ENCODE measurements around the gene PGAP2. TPM values are rescaled to one million over a fixed set of nuclear protein-coding genes. Genes with fewer than 3 reads are reported as not detected.
A peak's percentile ranks its signal among the peaks of the same experiment; 100 is the strongest.

The PGAP2 gene
- total RNA-seq, 1 donor from 2014 or later: 22.7 TPM

- H3K4me1 Mint-ChIP-seq (ENCODE audit: unreplicated experiment): peaks cover 16% of the 10 kb centered on the region
- peak overlapping the region; percentile 91 for H3K27ac Mint-ChIP-seq (ENCODE audit: unreplicated experiment)
- H3K36me3 Mint-ChIP-seq (ENCODE audit: low read depth, unreplicated experiment): peaks cover 7% of the 10 kb centered on the region
- no peak for TF ChIP-seq CTCF (IDR thresholded peaks at IDR 0.05; ENCODE audit: unreplicated experiment)
- DNase-seq (ENCODE audit: low spot score): no peak
- no peaks in the 10 kb centered on the region for H3K9me3 Mint-ChIP-seq (ENCODE audit: unreplicated experiment)
- H3K4me3 Mint-ChIP-seq (ENCODE audit: unreplicated experiment): peak overlapping the region; percentile 95
- H3K27me3 Mint-ChIP-seq (ENCODE audit: unreplicated experiment): peaks cover 4% of the 10 kb centered on the region
Measured at GRCh38 chr11:3795131-3796001, 13.0 kb upstream of the PGAP2 start.

- H3K27me3 Mint-ChIP-seq (ENCODE audit: unreplicated experiment): peaks cover 4% of the 10 kb centered on the region
- H3K27ac Mint-ChIP-seq (ENCODE audit: unreplicated experiment): peak overlapping the region; percentile 91
- peaks cover 16% of the 10 kb centered on the region for H3K4me1 Mint-ChIP-seq (ENCODE audit: unreplicated experiment)
- DNase-seq (ENCODE audit: low spot score): no peak
- no peaks in the 10 kb centered on the region for H3K9me3 Mint-ChIP-seq (ENCODE audit: unreplicated experiment)
- no peak for TF ChIP-seq CTCF (IDR thresholded peaks at IDR 0.05; ENCODE audit: unreplicated experiment)
- peak overlapping the region; percentile 95 for H3K4me3 Mint-ChIP-seq (ENCODE audit: unreplicated experiment)
- peaks cover 4% of the 10 kb centered on the region for H3K36me3 Mint-ChIP-seq (ENCODE audit: low read depth, unreplicated experiment)
Measured at GRCh38 chr11:3796002-3796311, 12.4 kb upstream of the PGAP2 start.

GRCh38 chr11:3796346-3796745 is 12.0 kb upstream of the PGAP2 start:
- H3K36me3 Mint-ChIP-seq (ENCODE audit: low read depth, unreplicated experiment): peaks cover 4% of the 10 kb centered on the region
- H3K27me3 Mint-ChIP-seq (ENCODE audit: unreplicated experiment): peaks cover 4% of the 10 kb centered on the region
- peaks cover 16% of the 10 kb centered on the region for H3K4me1 Mint-ChIP-seq (ENCODE audit: unreplicated experiment)
- TF ChIP-seq CTCF (IDR thresholded peaks at IDR 0.05; ENCODE audit: unreplicated experiment): no peak
- no peaks in the 10 kb centered on the region for H3K9me3 Mint-ChIP-seq (ENCODE audit: unreplicated experiment)
- peak overlapping the region; percentile 91 for H3K27ac Mint-ChIP-seq (ENCODE audit: unreplicated experiment)
- DNase-seq (ENCODE audit: low spot score): no peak
- H3K4me3 Mint-ChIP-seq (ENCODE audit: unreplicated experiment): peak overlapping the region; percentile 95

- H3K4me1 Mint-ChIP-seq (ENCODE audit: unreplicated experiment): peaks cover 16% of the 10 kb centered on the region
- no peaks in the 10 kb centered on the region for H3K9me3 Mint-ChIP-seq (ENCODE audit: unreplicated experiment)
- H3K27ac Mint-ChIP-seq (ENCODE audit: unreplicated experiment): peak overlapping the region; percentile 91
- peaks cover 4% of the 10 kb centered on the region for H3K36me3 Mint-ChIP-seq (ENCODE audit: low read depth, unreplicated experiment)
- H3K27me3 Mint-ChIP-seq (ENCODE audit: unreplicated experiment): peaks cover 4% of the 10 kb centered on the region
- H3K4me3 Mint-ChIP-seq (ENCODE audit: unreplicated experiment): peak overlapping the region; percentile 95
- peak; percentile 65 for DNase-seq (ENCODE audit: low spot score)
- TF ChIP-seq CTCF (IDR thresholded peaks at IDR 0.05; ENCODE audit: unreplicated experiment): no peak
Measured at GRCh38 chr11:3796801-3797328, 11.5 kb upstream of the PGAP2 start.

All from endothelial cell (in vitro differentiated cells).